ENCODE results near the gene PKHD1.

The PKHD1 gene

GRCh38 chr6:51813904-51814303 lies 273.5 kb downstream of the PKHD1 start:
- no peak for TF ChIP-seq CTCF (conservative IDR thresholded peaks at IDR 0.05; ENCODE audit: low read depth, low read length)
- no peak overlapping the region for H3K4me3 ChIP-seq (ENCODE audit: low read depth, low read length)
- no peak for DNase-seq (ENCODE audit: low read depth)

- TF ChIP-seq CTCF (conservative IDR thresholded peaks at IDR 0.05; ENCODE audit: low read depth, low read length) = no peak
- H3K4me3 ChIP-seq (ENCODE audit: low read depth, low read length) = no peak overlapping the region
- DNase-seq (ENCODE audit: low read depth) = no peak
Observed at GRCh38 chr6:51812231-51812630, 275.2 kb downstream of the PKHD1 start.

GRCh38 chr6:51805517-51805916 lies 281.9 kb downstream of the PKHD1 start:
- no peak overlapping the region for H3K4me3 ChIP-seq (ENCODE audit: low read depth, low read length)
- TF ChIP-seq CTCF (conservative IDR thresholded peaks at IDR 0.05; ENCODE audit: low read depth, low read length) = no peak
- DNase-seq (ENCODE audit: low read depth) = no peak

- H3K4me3 ChIP-seq (ENCODE audit: low read depth, low read length) = no peak overlapping the region
- DNase-seq (ENCODE audit: low read depth) = no peak
- no peak for TF ChIP-seq CTCF (conservative IDR thresholded peaks at IDR 0.05; ENCODE audit: low read depth, low read length)
Observed at GRCh38 chr6:51800603-51801002, 286.8 kb downstream of the PKHD1 start.

- H3K4me3 ChIP-seq (ENCODE audit: low read depth, low read length) = no peak overlapping the region
- no peak for TF ChIP-seq CTCF (conservative IDR thresholded peaks at IDR 0.05; ENCODE audit: low read depth, low read length)
- DNase-seq (ENCODE audit: low read depth) = no peak
Observed at GRCh38 chr6:51793393-51793792, 294.0 kb downstream of the PKHD1 start.

- DNase-seq (ENCODE audit: low read depth) = no peak
- TF ChIP-seq CTCF (conservative IDR thresholded peaks at IDR 0.05; ENCODE audit: low read depth, low read length) = no peak
- no peak overlapping the region for H3K4me3 ChIP-seq (ENCODE audit: low read depth, low read length)
Observed at GRCh38 chr6:51792273-51793030, 295.0 kb downstream of the PKHD1 start.

- TF ChIP-seq CTCF (conservative IDR thresholded peaks at IDR 0.05; ENCODE audit: low read depth, low read length) = no peak
- DNase-seq (ENCODE audit: low read depth) = no peak
- H3K4me3 ChIP-seq (ENCODE audit: low read depth, low read length) = no peak overlapping the region
Observed at GRCh38 chr6:51790946-51791345, 296.5 kb downstream of the PKHD1 start.
